ENCODE data around the gene DCPS.

- TF ChIP-seq GATA2 (IDR thresholded peaks at IDR 0.05; ENCODE audit: low read depth, low read length) = no peak
- no peak for TF ChIP-seq GATA3 (IDR thresholded peaks at IDR 0.05; ENCODE audit: low read depth, low read length)
Measured at GRCh38 chr11:126267650-126268049, 36.2 kb upstream of the DCPS start.
